SKM-1 (cell line): ENCODE measurements around the gene FYN.

Source experiments
- DNase-seq: peaks from one replicate; lab custom pipeline; 2025; ENCODE audit not compliant: unreplicated experiment; lab: John Stamatoyannopoulos, UW

Gene FYN

DNA sequence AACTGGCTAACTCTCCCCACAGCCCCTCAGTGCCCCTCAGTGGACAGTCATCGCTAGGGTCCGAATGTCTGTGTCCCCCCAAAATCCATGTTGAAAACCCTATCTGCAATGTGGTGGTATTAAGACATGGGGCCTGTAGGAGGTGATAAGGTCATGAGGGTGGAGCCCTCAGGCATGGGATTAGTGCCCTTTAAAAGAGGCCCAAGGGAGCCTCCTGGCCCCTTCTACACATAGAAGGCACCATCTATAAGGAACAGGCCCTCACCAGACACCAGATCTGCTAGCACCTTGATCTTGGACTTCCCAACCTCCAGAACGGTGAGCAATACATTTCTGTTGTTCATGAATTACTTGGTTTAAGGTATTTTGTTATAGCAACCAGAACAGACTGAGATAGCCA, 260.9 kb downstream of the FYN start:
- DNase-seq: no peak

DNA sequence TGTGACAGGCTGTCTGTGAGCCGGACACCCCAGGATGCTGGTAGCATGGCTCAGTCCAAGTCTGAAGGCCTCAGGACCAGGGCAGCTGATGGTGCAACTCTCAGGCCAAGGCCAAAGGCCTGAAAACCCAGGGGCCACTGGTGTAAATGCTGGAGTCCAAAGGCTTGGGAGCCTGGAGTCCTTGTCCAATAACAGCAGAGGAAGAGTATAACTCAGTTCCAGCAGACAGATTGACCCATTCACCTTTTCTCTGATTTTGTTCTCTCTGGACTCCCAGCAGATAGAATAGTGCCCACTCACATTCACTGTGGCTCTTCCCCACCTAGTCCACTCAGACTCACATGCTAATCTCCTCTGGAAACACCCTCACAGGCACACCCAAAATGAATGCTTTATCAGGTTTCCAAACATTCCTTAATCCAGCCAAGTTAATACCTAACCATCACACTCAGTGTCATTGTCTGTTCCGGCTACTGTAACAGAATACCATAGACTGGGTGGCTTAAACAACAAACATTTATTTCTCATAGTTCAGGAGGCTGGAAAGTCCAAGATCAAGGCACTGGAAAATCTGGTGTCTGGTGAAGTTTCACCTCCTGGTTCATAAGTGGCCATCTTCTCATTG, 262.6 kb downstream of the FYN start:
- no peak for DNase-seq
